ENCODE measurements around the gene GAS2L3.

DNA sequence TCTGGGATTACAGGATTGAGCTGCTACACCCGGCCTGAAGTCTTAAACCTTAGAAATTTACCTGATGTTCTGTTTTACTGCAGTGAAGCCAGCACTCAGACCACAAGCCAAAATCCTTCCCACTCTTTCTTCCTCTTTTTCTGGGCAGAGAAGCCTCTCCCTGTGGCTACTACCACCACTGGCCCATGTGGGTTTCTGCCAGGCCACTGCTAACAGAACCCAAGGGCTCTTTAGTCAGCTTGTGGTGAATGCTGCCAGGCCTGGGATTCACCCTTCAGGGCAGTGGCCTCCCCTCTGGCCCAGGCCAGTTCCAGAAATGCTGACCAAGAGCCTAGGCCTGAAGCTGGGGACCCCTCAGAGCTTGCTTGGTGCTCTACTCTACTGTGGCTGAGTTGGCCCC lies 35.3 kb downstream of the GAS2L3 start:
- TF ChIP-seq, protein P1, sequence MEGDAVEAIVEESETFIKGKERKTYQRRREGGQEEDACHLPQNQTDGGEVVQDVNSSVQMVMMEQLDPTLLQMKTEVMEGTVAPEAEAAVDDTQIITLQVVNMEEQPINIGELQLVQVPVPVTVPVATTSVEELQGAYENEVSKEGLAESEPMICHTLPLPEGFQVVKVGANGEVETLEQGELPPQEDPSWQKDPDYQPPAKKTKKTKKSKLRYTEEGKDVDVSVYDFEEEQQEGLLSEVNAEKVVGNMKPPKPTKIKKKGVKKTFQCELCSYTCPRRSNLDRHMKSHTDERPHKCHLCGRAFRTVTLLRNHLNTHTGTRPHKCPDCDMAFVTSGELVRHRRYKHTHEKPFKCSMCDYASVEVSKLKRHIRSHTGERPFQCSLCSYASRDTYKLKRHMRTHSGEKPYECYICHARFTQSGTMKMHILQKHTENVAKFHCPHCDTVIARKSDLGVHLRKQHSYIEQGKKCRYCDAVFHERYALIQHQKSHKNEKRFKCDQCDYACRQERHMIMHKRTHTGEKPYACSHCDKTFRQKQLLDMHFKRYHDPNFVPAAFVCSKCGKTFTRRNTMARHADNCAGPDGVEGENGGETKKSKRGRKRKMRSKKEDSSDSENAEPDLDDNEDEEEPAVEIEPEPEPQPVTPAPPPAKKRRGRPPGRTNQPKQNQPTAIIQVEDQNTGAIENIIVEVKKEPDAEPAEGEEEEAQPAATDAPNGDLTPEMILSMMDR (IDR thresholded peaks at IDR 0.05) = no peak
- TF ChIP-seq EZH2 (IDR thresholded peaks at IDR 0.05; ENCODE audit: borderline replicate concordance, insufficient read depth, low read depth, low read length, poor library complexity, severe bottlenecking) = no peak
